GM12878 (cell line): ENCODE measurements around the gene CAPN1. TPM values are rescaled to one million over a fixed set of nuclear protein-coding genes. Genes with fewer than 3 reads are reported as not detected.

Experiments
- CBFB ChIP-seq: IDR thresholded peaks from 2 replicates; pipeline ENCODE4 v1.6.1; 2016; ENCODE audit warnings: antibody characterized with exemption, low read depth
- CTCF ChIP-seq, 3 experiments: IDR thresholded peaks in 2 of 3; conservative IDR thresholded peaks in 1 of 3; 2 replicates each; pipeline ENCODE4 v1.5.1; 2011; ENCODE audit warnings: low read depth in 3 of 3, low read length in 3 of 3, mild to moderate bottlenecking in 3 of 3, control low read depth in 2 of 3, moderate library complexity in 2 of 3, inconsistent platforms in 1 of 3, mixed read lengths in 1 of 3; ENCODE audit not compliant: control insufficient read depth in 2 of 3, insufficient read depth in 1 of 3; ENCODE audit errors: extremely low read depth in 1 of 3
- POLR2A ChIP-seq: IDR thresholded peaks from 2 replicates; pipeline ENCODE4 v1.6.1; 2011; ENCODE audit warnings: low read depth, mild to moderate bottlenecking, low read length
- RB1 ChIP-seq: fragments of 450-650 bp; formaldehyde crosslinking; IDR thresholded peaks from 2 replicates; pipeline ENCODE4 v1.6.1; 2017; ENCODE audit warnings: mild to moderate bottlenecking, borderline replicate concordance
- SMAD5 ChIP-seq: IDR thresholded peaks from 2 replicates; pipeline ENCODE4 v1.6.1; 2016; ENCODE audit warnings: antibody characterized with exemption, low read depth
- SMARCA5 ChIP-seq: fragments of 450-650 bp; IDR thresholded peaks from 2 replicates; pipeline ENCODE4 v1.6.1; 2017; ENCODE audit warnings: mild to moderate bottlenecking
- STAT1 ChIP-seq: fragments of 450-650 bp; conservative IDR thresholded peaks from 2 replicates; pipeline ENCODE4 v1.6.1; 2014; ENCODE audit warnings: antibody characterized with exemption, mild to moderate bottlenecking
- TCF7 ChIP-seq: IDR thresholded peaks from 2 replicates; pipeline ENCODE4 v1.6.1; 2014; ENCODE audit warnings: antibody characterized with exemption, borderline replicate concordance
- ZBED1 ChIP-seq: IDR thresholded peaks from 2 replicates; pipeline ENCODE4 v1.6.1; 2016; ENCODE audit warnings: borderline replicate concordance
- polyA plus RNA-seq, 11 experiments: library from polyadenylated mRNA; depleted of rRNA in 4 of 11; unstranded in 6 of 11; stranded (reverse) in 5 of 11; fragments of >200 nt; fragmentation: Nextera tagmentation in 4 of 11; fragmentation: Illumina TruSeq in 1 of 11; extraction: Ambion mirVana in 4 of 11; extraction: Trizol in 1 of 11; gene quantifications; 1 replicate in 1 of 11; 2 replicates in 10 of 11; pipeline versions ENCODE4 v1.2.1 to v1.2.3, GENCODE V29; 2011 to 2016; ENCODE audit warnings: inconsistent platforms in 2 of 11, missing spikeins in 2 of 11, low read depth in 1 of 11
- total RNA-seq, 4 experiments: library from RNA; depleted of rRNA in 3 of 4; stranded (reverse); fragments of >200 nt in 3 of 4; fragmentation: Illumina TruSeq in 1 of 4; extraction: Trizol in 1 of 4; gene quantifications; 2 replicates each; pipeline versions ENCODE4 v1.2.1 to v1.2.3, GENCODE V29; 2013 to 2021

Gene CAPN1
- total and polyA plus RNA-seq, 10 of the 15 experiments (the other 5 are each of a cell fraction or from before 2014, with no cell fraction given): 2.2 to 167 (median 77.3) TPM

- TF ChIP-seq CTCF (IDR thresholded peaks at IDR 0.05 in 2 of 3, conservative IDR thresholded peaks at IDR 0.05 in 1 of 3; ENCODE audit: control insufficient read depth in 2 of 3, extremely low read depth in 1 of 3, insufficient read depth in 1 of 3, low read depth in 3 of 3, low read length in 3 of 3) (0 out of 6 replicates have a peak, but pooled peaks of 1 of the 3 experiments have one; percentile 1), SMAD5 (peak; percentile 90), TCF7 (no peak), RB1 (peak; percentile 91; the same call in 1 of the 2 replicates), POLR2A (peak; percentile 97), SMARCA5 (0 out of 2 replicates have a peak, but pooled peaks have one; percentile 70), ZBED1 (peak; percentile 55; the same call in 1 of the 2 replicates), STAT1 (peak; percentile 97), CBFB (peak; percentile 83)
- TF ChIP-seq, all 136 proteins: peak for 60
These were observed 47.3 kb upstream of the CAPN1 start, which contains the start of gene SYVN1 (continued) for GRCh38 chr11:65134240-65134951.
